ENCODE results near the gene CAAP1.
"Not testable (repeated sequence)": the region's sequence is repeated elsewhere in the genome, so short reads cannot be mapped to it uniquely, and the experiment has no call there.

CAAP1 gene, protein sequence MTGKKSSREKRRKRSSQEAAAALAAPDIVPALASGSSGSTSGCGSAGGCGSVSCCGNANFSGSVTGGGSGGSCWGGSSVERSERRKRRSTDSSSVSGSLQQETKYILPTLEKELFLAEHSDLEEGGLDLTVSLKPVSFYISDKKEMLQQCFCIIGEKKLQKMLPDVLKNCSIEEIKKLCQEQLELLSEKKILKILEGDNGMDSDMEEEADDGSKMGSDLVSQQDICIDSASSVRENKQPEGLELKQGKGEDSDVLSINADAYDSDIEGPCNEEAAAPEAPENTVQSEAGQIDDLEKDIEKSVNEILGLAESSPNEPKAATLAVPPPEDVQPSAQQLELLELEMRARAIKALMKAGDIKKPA

DNA sequence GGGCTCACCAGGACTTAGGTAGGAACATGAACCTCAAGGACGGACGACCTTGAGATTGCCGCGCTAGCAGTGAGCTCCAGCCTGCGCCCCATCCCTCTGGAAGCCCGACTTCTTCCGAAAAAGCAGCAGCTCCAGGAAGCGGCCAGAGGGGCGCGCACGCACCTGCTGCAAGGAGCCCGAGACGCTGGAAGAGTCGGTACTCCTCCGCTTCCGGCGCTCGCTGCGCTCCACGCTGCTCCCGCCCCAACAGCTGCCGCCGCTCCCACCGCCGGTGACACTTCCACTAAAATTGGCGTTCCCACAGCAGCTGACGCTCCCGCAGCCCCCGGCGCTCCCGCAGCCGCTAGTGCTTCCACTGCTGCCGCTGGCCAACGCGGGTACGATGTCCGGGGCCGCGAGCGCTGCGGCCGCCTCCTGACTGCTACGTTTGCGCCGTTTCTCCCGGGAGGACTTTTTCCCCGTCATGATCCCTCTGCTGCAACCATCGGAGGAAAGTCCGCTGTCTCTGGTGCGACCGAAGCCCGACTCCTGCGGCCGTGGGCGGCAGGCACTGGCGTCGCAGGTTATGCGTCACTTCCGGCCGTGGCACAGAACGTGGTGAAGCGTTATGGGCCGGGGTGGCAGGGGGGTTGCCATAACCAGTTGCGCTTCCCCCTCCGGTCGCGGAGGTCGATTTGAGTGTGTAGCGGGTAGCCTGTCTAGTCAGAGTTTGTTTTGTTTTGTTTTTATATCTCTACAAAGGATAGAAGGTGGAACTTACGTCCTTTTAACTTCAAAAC lies at the start of gene CAAP1:
TSS of gene CAAP1 (minus strand) at position 552 of the 779 bp plus-strand sequence. CDS start at position 465, 87 bp downstream.
- peak; percentile 72 for FAIRE-seq

DNA sequence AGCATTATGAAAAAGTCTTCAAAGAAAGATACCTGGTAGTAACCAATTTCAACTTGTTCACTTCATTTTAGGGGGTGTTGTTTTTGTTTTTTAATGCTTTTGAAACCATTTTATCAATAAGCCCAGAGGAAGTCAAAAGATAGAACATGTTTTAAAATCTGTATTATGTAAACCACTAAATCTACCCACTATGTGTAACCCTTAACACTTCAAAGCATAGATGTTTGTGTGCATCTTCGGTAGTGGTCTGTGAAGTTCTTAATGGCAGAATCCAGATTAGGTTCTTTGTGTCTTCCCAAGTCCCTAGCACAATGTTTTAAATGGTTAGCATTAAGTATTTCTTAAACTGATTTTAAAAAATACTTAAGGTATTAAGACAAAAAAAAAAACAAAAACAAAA lies 48.2 kb upstream of the CAAP1 start:
- FAIRE-seq: no peak

DNA sequence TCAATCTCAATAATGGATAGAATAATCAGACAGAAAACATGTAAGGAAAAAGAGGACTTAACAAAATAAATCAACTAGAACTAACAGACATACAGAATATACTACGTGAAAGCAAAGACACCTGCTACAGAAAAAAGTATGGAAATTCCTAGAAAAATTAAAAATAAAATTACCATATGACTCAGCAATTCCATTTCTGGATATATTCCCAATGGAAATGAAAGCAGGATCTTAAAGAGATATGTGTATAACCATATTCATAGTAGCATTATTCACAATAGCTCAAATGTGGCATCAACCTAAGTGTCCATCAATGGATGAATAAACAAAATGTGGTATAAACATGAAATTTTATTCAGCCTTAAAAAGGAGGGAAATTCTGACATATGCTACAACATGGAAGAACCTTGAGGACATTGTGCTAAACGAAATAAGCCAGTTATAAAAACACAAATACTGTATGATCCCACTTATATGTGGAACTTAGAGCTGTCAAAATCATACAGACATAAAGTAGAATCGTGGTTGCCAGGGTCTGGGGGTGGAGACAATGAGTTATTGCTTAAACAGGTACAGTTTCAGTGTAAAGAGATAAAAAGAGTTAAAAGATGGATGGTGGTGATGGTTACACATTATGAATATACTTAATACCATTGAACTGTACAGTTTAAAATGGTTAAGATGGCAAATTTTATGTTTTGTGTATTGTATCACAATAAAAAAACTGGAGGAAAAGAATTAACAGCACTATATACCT lies 47.5 kb upstream of the CAAP1 start:
- FAIRE-seq: no peak

DNA sequence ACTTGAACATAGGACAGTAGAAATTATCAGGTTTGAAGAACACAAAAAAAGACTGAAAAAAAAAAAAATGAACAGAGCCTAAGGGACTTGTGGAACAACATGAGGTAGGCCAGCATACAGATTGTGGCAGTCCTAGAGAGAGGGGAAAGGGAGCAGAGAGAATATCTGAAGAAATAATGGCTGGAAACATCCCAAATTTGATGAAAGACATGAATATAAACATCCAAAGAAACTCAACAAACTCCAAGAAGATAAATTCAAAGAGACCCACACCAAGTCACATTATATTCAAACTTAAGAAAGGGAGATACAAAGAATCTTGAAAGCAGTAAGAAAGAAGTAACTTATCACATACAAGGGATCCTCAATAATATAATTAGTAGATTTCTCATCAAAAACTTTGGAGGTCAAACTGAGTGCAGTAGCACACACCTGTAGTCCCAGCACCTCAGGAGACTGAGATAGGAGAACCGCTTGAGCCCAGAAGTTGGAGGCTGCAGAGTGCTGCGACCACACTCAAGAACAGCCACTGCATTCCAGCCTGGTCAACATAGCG lies 45.3 kb upstream of the CAAP1 start:
- FAIRE-seq: no peak

DNA sequence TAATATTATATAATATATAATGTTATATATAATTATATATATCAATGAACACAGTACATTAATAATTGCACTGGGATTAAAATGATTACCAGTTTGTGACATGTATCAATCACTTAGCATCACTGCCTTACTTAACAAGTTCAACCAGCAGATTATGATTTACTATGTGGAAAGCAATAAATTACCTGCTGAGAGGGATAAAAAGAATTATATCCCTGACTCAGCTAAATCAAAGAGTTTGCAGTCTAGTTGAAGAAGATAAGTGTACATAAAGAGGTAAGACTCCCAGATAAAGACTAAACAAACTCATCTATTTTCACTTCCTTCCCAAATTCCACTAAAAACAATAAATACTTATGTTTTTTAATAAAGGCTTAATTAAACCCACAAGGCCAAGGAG lies 43.2 kb upstream of the CAAP1 start:
- FAIRE-seq: no peak

DNA sequence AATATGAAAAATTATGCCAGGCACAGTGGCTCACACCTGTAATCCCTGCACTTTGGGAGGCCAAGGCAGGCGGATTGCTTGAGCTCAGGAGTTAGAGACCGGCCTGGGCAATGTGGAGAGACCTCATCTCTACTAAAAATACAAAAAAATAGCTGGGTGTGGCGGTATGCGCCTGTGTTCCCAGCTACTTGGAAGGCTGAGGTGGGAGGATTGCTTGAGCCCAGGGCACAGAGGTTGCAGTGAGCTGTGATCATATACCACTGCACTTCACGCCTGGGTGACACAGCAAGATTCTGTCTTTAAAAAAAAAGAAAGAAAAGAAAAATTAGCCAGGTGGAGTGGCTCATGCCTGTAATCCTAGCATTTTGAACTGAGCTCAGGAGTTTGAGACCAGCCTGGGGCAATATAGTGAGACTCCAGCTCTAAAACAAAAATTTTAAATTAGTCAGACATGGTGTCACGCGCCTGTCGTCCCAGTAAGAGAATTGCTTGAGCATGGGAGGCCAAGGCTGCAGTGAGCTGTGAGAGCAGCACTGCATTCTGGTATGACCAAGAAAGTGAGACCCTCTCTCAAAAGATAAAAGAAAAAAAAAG lies 36.4 kb upstream of the CAAP1 start:
- FAIRE-seq: no peak

DNA sequence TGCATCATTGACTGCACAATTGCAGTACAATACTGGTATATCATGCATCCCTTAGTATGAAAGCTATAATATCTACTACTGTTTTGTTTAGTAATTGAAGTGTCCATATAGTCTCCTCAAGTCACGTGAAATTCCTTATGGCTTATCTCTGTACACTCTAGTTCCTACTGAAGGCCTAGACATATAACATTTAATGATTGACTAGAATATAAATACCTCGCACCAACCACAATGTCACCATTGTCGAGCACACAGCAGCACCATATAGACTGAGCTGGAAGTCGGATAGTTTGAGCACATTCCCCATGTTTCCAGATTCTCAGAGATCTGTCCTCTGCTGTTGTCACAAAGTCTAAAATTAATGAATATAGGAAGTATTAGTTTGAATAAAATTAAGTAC lies 33.0 kb upstream of the CAAP1 start:
- FAIRE-seq: no peak

DNA sequence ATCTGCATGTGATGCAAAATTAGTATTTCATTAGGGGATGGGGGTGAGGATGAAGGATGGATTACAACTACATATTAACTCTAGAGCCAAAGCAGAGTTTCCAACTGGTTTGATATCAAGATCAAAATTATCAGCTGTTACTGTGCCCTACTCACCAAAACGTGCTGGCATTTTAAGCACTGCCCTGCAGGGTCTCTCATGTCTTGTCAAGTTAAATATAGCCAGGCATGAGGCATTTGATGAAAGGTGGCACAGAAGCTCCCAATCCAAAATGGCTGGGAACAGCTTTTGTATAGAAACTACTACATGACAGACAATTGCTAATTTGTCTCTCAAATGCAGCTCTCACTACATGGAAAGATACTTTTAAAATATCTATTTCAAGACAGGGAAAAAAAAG lies 27.1 kb upstream of the CAAP1 start:
- FAIRE-seq: no peak

DNA sequence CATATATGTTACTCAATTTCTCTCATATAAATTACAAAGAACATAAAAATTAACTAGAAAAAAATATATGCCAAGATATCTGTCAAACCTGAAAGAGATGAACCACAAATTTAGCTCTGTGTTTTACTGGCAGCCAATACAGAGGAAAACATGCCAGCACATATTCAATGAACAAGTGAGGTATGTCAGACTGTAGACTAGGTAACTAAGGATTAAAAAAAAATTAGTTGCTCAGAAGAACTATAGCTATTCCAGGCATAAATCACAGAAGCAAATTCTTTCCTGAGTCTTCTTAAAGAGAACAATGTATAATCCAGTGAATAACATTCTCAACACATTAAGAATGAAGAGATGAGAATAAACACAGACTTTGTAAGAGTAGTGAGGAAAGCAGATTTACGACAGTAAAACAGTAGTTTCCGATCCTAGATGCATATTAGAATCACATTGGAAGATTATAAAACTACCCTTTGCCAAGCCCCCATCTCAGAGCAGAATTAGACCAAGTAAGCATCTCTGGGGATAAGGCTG lies 20.6 kb upstream of the CAAP1 start:
- no peak for FAIRE-seq

DNA sequence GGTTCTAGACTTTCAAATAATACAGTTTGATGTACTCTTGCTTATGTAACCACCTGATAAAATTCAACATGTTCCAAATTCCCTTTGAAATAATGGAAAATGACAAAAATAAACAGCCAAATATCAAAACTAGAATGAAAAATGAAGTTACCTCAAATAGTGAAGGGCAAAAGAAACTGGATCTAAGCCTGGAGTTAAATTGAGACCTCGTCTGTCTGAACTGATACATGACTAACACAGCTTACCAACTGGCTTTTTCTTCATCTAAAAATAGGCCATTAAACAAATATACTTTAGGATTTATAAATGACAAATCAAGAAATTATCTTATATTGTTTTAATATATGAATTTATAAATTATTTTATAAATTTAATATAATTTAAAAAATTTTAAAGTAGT lies 12.1 kb upstream of the CAAP1 start:
- FAIRE-seq: peak; percentile 35

DNA sequence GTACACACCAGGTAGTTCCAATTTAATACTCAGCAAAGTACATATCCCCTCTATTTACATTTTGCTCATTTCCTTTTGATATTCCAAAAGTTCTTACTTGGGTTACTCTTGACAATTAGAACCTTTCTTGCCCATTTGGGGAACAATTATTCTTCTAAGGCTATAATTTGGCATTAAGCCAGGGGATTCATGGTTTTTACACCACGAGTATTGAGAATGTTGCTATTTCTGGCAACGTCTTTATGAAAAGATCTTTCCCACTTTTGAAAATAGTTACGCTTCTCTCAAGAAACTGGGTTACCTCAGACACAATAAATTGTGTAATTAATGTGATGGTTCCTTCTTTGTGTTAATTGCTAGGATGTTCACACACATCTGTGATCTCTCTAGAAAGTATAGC lies 11.5 kb upstream of the CAAP1 start:
- FAIRE-seq: no peak

DNA sequence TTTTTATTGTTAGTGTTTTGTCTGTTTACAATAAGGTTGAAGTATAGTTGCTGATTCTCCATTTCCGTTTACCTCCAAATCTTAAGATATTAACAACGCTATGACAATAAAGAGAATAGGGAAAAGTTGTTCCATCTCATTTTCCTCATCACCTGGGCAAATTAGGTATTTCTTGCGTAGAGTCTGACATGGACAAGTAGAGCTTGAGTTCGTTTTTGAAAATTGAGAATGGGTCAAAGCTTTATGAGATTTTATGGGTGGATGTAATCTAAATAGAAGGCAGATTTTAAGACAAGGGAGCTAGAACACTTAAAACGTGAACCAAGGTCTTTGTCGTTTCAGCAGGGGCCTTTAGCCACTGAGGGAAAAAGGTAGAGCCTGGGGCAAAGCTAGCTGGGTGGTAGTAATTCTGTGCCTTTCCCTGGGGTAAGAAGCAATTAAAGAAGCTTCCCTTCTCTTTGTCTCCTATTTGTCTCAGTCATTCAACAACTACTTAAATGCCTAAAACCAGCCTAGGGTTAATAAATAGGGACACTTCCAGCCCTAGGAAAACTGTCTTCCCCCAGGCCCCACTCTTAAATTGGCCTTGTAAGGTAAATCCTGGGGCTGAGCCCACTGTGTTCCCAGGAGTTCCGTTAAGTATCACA lies 551 bp upstream of the CAAP1 start:
- FAIRE-seq: no peak

DNA sequence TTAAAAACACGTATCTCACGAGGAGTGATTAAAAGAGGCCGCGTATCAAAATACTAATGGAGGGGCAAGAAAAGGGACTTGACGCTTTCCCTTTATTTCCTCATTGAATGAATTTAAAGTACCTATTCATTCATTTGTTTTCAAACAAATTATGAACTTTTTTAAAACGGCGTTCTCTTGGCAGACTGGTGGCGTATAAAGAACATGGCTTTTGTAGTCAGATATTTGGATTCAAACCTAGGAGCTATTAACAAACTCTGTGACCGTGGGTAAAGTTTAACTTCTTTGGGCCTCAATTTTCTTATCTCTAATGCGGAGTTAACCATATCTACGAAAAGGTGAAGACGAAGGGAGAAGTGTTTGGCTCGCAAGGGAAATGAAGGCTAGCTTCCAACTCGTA lies 876 bp downstream of the CAAP1 start:
- FAIRE-seq: no peak

DNA sequence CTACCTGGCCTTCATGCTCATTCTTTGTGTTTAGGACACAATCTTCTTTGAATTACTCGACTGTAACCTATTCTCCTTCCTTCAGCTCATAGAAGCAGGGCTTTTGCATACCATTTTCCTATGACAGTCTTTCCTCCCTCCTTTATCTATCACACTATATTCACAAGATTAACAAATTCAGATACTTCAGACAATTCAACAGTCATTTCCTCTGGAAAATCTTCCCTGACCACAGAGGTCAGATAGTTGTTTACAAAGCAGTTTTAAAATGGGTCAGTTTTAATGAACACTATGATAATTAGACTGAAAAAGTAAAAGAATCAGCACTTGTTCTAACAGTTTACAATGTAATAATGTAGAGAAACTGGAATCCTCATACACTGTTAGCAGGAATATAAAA lies 4.3 kb downstream of the CAAP1 start:
- no peak for FAIRE-seq

DNA sequence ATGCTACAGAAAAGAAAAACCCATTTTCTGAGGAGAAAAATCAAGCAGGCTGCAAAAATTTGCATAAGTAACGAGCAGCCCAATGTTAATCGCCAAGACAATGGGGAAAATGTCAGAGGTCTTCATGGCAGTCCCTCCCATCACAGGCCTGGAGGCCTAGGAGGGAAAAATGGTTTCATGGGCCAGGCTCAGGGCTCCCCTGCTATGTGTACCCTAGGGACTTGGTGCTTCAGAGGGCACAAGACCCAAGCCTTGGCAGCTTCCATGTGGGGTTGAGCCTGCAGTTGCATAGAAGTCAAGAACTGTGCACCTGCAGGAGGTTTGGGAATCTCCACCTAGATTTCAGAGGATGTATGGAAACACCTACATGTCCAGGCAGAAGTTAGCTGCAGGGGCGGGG lies 10.4 kb downstream of the CAAP1 start:
- FAIRE-seq: no peak

DNA sequence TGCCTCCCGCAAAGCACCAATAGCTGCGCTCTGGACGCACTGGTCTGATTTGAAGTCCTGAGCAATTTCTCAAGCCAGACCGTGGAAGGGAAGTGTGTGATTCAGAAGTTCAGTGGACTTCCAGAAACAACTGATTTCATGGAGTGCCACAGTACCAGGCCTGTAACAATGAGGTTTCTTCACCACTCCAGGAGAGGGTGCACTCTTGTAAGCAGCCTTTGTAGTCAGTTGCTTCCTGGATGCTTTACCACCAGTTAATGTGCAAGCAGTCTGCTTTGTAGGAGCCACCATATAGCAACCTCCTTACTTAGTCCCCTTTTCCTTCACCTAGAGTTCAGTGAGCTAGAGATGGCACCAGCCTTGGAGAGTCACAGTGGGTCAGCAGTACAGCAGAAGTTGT lies 12.3 kb downstream of the CAAP1 start:
- no peak for FAIRE-seq

DNA sequence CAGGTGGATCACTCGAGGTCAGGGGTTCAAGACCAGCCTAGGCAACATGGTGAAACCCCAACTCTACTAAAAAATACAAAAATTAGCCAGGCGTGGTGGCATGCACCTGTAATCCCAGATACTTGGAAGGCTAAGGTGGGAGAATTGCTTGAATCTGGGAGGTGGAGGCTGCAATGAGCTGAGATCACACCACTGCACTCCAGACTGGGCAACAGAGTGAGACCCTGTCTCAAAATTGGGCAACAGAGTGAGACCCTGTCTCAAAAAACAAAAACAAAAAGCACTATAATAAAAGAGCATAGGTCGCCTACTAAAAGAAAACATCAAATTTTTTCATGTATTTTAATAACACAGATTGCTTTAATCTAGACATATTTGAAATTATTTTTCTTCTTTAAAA lies 17.4 kb downstream of the CAAP1 start:
- not testable (repeated sequence) for FAIRE-seq

DNA sequence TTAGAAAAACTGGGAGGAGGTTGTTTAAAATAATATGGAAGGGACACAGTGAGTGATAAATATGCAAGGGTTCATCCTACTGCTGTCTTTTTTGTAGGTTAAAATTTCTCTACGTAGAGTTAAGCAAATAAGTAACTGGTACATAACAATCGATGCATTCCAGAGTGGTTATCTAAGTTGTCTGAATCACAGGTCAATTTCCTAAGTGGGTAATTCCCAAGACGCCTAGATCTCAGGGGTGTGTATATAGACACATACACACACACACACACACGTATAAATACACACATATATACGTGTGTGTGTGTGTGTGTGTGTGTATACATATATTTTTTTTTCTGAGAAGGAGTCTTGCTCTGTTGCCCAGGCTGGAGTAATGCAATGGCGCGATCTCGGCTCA lies 22.3 kb downstream of the CAAP1 start:
- FAIRE-seq: no peak

DNA sequence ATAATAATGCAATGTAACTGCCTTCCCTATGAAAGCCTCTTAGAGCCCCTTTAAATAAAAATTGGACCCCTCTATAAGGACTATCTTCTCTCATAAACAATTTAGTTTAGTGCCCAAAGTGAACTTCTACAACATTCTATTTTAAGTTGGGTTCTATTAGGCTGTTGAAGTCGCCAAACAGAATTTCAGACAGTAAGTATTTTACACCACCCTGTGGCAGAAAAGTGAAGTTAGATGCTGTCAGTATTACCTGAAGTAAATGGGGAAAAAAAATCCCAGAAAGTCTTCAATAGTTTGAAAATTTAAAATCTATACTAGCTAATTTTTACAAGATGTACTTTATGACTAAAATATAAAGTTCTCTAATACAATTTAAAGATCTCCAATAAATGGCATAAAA lies 29.5 kb downstream of the CAAP1 start:
- FAIRE-seq: peak; percentile 78

DNA sequence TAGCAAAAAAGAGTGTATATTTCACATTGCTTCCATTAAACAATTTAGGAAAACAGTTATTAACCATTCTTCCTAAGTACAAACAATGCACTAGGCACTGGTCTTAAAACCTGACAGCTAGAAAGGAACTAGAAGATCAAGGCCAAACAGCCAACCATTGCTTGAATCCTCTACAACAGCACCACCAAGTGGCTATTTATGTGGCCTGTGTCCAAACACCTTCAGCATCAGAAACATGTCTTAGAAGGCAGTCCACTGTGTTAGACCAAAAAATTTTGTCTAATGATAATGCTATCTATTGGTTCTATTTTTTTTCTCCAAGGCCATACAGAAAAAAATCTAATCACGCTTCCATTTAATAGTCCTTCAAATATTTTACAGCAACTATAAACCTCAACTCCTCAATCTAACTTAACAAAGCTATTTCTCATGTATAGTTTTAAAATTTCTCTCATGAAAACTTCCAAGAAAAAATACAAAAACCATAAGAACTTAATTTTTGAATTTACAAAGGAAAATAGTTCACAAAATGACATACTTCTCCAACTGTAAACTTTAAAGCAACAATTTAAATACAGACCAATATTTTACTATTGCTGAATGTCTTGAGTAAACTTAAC lies 36.1 kb downstream of the CAAP1 start:
- FAIRE-seq: peak; percentile 37

DNA sequence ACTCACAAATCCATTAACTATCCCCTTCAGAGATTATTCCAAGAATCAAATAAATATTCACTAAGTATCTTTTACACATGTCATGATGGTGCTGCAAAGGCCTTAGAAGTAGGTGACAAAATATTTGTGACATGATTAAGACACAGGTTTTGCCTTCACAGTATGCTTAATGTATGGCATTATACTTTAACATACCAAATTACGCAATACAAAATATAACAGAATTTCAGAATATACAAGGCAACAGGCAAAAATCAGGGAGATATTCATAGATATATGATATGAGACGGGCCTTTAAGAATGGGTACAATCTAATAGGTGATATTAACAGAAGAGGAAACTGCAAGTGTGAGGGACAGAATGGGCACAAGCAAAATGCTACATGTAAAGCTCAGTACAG lies 41.6 kb downstream of the CAAP1 start:
- no peak for FAIRE-seq

DNA sequence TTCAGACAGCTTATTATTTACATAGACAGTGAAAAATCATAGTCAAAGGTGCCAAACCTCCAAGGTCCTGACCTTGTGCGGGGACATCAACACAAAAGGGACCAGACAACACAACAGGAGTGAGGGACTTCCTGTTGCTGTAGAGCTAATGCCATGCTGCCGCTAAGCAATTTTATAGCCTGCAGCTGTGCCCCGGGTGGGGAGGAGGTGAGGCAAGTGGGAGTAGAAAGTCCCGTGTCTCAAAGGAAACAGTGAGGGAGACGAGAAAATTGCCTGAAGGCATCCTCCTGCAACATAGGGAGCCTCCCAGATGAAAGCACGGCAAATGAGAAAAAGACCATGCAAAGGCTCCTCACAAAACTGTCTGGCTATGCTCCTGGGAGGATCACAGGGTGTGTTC lies 58.8 kb downstream of the CAAP1 start:
- FAIRE-seq: no peak

Measured in endometrium (tissue), 2 donors.